Embryonic facial prominence (tissue), 1 donor: Measurements from ENCODE around the gene MTG2.

ENCODE experiments used
- DNase-seq: peaks from one replicate; pipeline ENCODE4 v3.0.0-alpha.2; 2016; ENCODE audit errors: extremely low spot score

MTG2 gene

DNA sequence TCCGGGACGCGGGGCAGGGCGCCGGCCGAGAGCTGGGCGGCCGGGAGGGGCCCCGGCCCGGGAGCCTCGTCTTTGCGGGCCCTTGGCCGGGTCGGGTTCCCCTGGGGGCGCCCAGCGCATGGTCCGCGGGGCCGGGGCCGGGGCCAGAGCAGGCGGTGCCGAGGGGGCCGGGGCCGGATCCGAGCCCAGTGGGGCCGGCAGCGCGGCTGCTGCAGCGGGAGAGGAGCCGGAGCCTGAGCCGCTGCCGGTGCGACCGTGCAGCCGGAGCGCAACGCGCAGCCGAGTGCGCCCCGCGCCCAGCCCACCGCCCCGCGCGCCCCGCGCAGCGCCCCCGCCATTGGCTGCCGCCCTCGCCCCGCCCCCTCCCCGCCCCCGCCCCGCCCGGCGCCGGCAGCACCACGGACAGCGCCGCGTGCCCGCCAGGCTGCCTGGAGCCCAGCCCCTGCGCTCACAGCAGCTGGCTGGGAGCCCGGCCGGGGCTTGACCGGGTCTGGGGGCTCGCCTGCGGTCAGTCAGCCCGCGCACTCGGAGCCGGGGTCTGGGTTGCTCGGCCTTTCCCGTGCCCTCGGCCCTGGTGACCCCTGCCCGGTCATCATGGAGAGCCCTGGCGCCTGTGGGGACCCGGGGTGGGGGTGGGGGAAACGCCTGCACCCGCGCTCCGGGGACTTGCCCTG is 37.3 kb downstream of the MTG2 start, which contains the start of gene HRH3:
HRH3 (minus strand) TSS at position 287 of the 674 bp plus-strand sequence. CDS start 308 bp downstream, outside the sequence.
- DNase-seq, result no peak

- no peak for DNase-seq
Observed at GRCh38 chr20:62220666-62221568, 38.1 kb downstream of the MTG2 start.

DNA sequence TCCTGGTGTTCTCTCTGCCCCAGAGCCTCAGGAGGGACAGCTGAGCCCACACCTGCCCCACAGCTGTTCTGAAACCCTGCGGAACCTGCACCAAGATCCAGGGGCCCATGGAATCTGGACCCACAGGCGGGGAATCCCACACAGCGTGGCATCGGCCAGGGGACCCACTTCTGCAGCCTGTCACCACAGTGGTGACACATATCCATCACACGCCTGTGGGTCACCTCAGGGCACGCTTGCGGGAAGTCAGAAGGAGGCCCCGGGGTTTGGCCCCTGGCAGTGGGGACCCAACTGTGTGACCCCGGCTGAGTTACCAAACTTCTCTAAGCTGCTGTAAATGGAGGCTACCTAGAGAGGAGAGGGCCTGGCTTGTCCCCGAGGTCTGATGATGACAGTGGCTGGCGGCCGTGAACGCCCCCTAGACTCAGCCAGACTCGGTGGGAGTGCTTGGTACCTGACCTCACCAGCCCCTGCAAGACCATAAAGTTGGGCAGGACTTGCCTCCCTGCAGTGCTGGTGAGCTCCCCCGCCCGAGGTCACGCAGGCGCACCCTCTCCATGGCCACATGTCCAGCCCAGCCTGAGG is 39.5 kb downstream of the MTG2 start:
- DNase-seq, result no peak

DNA sequence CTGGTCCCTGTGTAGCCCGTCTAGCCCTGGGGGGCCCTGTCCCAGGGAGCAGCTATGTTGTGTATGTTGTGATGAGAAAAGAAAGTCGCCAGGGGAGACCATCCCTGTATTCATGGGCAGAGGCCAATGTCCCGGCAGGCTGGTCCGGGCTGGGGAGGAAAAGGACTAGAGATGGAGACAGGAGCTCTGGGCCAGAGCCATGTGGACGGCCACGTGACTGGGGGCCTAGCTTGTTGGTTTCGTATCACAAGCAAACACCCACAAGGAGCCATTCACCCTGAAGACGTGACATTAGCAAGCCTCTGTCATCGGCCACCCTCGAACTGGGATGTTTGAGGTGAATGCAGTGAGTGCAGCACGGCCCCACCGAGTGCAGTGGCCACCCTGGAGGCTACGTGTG is 40.1 kb downstream of the MTG2 start:
- DNase-seq, result no peak

GRCh38 chr20:62223571-62223970 is 40.7 kb downstream of the MTG2 start:
- no peak for DNase-seq

DNA sequence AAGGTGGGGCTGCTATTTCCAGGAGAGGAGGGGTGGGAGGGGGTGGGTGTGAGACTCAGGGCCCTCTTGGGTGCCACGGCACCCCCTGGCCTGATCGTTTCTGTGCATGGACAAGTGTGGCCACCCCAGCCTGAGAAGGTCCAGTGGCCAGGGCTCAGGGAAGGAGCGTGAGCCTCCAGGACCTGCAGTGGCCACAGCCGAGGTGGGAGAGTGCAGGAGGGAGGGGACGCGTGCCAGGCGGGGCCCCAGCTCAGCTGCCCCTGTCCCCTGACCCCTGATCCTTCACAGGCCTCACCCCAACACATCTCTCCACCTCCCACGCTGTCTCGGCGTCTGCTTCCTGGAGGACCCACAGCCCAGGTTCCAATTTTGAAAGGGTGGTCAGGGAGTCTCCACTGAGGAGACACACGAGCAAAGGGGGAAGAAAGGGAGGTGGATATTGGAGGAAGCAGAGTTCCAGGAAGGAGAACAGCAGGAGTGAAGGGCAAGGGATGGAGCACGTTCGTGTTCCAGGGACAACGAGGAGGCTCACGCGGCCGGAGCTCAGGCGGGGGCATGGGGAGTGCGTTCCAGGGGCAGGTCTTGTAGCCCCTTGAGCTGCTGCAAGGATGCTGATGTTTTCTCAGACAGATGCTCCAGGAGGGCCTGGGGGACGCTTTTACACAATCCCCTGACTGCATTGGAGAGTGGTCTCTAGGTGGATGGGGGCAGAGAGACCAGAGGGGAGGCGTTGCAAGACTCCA is 41.5 kb downstream of the MTG2 start:
- DNase-seq, result no peak

- DNase-seq, result no peak
Observed at GRCh38 chr20:62225026-62225425, 42.2 kb downstream of the MTG2 start.

- DNase-seq, result no peak
Observed at GRCh38 chr20:62225820-62226635, 43.2 kb downstream of the MTG2 start.

GRCh38 chr20:62226707-62227590 is 44.1 kb downstream of the MTG2 start:
- DNase-seq, result no peak

DNA sequence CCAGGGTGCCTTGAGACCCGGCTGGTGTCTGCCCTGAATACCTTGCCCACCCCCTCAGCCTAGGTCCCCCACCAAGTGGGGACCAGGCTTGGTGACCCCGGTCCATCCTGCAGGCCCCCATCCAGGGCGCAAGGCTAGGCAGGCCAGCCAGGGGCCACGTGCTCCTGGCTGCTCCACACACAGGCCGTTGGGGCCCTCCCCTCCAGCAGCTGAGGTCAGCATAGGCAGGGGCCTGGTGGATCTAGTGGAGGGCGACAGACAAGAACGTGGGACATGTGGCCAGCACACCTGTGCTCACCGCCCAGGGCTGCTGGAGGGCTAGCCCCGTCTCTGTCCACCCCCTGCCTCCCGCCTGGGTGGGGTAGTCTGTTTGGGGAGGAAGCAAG is 44.8 kb downstream of the MTG2 start:
- DNase-seq, result no peak

- DNase-seq, result no peak
Observed at GRCh38 chr20:62227977-62228958, 45.4 kb downstream of the MTG2 start.

DNA sequence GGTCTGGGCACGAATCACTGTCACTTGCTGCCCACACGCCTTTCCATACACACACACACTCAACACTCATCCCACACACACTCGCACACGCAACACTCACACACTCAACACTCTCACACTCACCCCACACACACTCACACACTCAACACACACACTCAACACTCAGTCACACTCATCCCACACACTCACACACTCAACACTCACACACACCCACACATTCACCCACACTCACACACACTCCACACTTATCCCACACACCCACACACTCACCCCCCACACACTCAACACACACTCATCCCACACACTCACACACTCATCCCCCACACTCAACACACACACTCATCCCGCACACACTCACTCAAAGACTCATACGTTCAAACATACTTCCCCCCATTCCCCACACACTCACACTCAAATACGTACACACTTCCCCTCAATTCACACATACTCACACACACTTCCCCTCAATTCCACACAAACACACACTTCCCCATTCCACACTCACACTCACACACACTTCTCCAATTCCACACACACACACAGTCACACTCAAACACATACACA is 46.2 kb downstream of the MTG2 start:
- no peak for DNase-seq

GRCh38 chr20:62229667-62230066 is 46.8 kb downstream of the MTG2 start:
- DNase-seq, result no peak

GRCh38 chr20:62230276-62230675 is 47.4 kb downstream of the MTG2 start:
- DNase-seq, result no peak

DNA sequence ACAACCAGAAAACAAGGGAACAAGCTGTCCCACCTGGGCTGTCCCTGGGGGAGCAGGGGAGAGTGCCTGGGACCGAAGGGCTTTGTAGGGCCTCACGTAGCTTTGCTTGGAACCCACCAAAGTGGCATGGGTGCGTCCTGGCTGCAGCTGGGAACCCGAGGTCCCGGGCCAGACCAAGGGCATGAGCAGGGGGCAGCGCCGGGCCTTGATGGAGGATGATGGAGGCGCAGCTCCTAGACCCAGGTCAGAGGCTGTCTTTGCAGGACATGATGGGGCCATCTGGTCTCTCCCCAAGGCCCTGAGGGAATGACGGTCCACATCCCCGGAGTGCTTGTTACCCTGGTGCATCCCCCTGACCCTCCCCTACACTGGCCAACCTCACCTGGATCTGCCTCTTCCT is 47.9 kb downstream of the MTG2 start:
- no peak for DNase-seq

DNA sequence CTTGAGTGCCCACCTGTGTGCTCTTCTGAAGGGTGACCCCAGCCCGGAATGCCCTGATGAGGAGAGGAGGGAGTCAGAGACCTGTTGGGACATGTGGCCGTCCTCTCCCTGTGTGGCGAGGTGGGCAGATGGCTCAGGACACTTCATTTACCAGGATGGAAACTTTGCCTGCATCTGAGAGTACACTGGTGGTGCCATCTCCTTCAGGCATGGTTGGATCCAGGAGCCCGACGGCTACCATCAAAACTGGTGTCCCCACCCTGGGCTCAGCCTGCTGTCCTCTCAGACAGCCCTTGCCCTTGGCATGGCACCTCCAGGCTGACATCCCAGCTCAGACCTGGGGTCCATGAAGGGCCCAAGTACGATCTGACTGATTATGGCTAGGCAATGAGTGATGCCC is 48.5 kb downstream of the MTG2 start:
- DNase-seq, result no peak

DNA sequence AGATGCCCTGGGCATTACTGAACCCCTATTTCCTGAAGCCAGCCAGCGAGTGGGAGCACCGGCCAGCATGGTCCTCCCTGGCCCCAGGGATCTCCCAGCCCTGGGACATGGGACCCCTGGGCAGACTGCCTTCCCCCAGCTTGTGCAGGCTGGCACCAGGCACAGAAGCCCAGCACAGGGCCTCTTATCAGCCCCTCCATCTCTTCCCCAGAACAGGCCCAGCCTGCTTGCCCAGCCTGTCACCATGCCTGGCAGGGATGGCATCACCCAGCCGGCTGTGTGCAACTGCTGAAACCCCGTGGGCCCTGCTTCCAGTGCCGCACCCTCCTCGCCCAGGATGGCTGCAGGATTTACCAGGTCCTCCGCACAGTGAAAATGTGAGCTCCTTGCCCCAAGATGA is 49.4 kb downstream of the MTG2 start:
- no peak for DNase-seq
